OCI-LY3 (cell line): ENCODE measurements around the gene ZNF740.
"Not testable (repeated sequence)": the region's sequence is repeated elsewhere in the genome, so short reads cannot be mapped to it uniquely, and the experiment has no call there.

Experiments
- EZH2phosphoT487 ChIP-seq: fragments of 200-600 bp; shearing (Covaris generic); IDR thresholded peaks from 2 replicates; pipeline ENCODE4 v1.6.1; 2018; ENCODE audit warnings: antibody characterized with exemption, mixed run types, low read depth
- TF ChIP-seq, protein P1 (sequence below): fragments of 200-600, 300-600 bp; sonication (generic); IDR thresholded peaks from 2 replicates; pipeline ENCODE4 v1.5.1; 2014; ENCODE audit warnings: antibody characterized with exemption, low read length, low read depth

GRCh38 chr12:53163008-53163407, 17.5 kb upstream of the ZNF740 start:
- TF ChIP-seq, protein P1, sequence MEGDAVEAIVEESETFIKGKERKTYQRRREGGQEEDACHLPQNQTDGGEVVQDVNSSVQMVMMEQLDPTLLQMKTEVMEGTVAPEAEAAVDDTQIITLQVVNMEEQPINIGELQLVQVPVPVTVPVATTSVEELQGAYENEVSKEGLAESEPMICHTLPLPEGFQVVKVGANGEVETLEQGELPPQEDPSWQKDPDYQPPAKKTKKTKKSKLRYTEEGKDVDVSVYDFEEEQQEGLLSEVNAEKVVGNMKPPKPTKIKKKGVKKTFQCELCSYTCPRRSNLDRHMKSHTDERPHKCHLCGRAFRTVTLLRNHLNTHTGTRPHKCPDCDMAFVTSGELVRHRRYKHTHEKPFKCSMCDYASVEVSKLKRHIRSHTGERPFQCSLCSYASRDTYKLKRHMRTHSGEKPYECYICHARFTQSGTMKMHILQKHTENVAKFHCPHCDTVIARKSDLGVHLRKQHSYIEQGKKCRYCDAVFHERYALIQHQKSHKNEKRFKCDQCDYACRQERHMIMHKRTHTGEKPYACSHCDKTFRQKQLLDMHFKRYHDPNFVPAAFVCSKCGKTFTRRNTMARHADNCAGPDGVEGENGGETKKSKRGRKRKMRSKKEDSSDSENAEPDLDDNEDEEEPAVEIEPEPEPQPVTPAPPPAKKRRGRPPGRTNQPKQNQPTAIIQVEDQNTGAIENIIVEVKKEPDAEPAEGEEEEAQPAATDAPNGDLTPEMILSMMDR, result not testable (repeated sequence)
- not testable (repeated sequence) for TF ChIP-seq EZH2phosphoT487
